GM18907 (cell line): ENCODE results near the gene AMTN.
"Not testable (repeated sequence)": the region's sequence is repeated elsewhere in the genome, so short reads cannot be mapped to it uniquely, and the experiment has no call there.

Source experiments
- ATAC-seq: cut with Tn5 transposase; IDR thresholded peaks from one replicate; pipeline ENCODE4 v1.9.1; 2021; ENCODE audit warnings: mild to moderate bottlenecking, moderate library complexity; ENCODE audit not compliant: unreplicated experiment

The AMTN gene, protein sequence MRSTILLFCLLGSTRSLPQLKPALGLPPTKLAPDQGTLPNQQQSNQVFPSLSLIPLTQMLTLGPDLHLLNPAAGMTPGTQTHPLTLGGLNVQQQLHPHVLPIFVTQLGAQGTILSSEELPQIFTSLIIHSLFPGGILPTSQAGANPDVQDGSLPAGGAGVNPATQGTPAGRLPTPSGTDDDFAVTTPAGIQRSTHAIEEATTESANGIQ

DNA sequence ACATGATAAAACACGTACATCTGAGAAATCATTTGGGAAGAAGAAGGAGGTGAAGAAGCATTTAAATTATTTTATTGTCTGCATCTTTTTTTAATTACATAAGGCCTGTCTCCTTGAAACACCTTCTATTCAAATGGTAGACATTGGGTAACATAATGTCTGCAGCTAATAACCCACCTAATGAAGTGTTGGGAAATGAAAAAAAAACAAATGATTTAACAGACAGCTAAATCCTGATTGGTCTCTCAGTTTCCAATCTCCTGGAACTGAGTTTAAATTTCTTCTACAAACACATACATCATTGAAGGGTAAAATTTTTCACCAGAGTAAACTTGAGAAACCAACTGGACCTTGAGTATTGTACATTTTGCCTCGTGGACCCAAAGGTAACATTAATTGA, at the start of gene AMTN:
Gene AMTN, plus strand, starts transcription at position 301 of the 400 bp plus-strand sequence. CDS start 209 bp downstream, outside the sequence.
- ATAC-seq: no peak

DNA sequence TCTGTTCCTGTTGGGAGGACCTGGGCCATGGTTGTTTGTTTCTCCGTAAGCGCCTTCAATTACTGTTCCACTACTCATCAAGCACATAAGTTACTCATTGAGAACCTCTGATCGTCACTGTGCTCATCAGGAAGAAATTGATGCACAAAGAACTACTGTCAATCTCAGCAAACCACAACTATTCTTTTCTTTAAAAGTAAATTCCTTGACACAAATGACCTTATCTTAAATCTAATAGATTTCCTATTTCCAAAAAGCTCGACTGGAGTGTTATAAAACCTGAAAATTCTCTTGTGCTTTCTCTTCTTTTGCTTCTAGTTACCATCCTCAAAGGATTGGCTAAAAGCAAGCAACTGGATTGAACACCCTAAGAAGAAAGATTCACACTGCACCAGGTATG, 46.5 kb upstream of the AMTN start, which contains the start of gene MUC7:
Gene MUC7, plus strand, starts transcription at position 301 of the 400 bp plus-strand sequence. CDS start 1,825 bp downstream, outside the sequence.
- no peak for ATAC-seq

DNA sequence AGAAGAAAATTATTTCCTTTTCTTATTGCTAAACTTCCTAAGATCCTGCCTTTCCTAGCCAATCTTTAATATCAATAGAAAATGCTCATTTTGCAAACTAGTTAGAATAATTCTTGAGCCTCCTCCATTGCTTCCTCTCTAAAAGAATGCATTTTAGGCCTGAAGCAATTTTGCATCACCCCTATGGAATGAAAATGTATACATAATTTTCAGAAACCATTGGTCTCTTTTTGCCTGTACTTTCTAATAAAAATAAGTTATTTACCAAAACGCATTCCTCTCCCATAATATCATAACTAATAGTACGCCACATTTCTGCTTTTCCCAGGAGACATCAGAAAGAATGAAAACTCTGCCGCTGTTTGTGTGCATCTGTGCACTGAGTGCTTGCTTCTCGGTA, 44.7 kb upstream of the AMTN start:
- no peak for ATAC-seq

DNA sequence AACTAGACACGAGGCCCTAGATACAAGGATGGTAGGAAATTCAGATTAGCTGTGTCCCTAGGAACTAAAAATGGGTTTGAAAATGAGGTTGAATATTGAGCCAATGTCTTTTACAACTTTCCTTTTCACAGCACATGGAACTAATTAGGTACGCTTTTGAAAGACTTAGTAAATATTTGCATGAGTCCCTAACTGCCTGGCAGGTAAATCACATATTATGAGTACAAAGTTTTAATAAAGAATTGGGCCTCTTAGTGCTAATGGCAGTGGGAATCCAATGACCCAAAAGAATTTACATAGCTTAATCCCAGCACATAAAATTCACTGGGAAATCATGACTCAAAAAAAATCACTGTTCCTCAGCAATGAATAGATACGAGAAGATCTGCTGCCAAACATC, 29.6 kb upstream of the AMTN start:
- ATAC-seq: no peak

DNA sequence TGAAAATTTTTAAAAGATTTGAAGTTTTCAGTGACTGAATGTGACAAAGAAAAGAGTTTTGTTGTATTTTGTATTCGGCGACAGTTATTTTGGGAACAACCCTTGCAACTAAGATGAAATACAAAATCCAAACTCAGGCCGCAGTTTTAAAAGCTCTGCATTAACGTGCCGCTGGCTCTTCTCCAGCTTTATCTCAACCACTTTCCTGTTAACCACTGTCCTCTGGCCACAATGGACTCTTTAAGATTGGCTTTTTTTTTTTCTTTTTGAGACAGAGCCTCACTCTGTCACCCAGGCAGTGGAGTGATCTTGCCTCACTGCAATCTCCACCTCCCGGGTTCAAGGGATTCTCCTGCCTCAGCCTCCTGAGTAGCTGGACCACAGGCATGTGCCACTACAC, 22.1 kb upstream of the AMTN start:
- no peak for ATAC-seq

DNA sequence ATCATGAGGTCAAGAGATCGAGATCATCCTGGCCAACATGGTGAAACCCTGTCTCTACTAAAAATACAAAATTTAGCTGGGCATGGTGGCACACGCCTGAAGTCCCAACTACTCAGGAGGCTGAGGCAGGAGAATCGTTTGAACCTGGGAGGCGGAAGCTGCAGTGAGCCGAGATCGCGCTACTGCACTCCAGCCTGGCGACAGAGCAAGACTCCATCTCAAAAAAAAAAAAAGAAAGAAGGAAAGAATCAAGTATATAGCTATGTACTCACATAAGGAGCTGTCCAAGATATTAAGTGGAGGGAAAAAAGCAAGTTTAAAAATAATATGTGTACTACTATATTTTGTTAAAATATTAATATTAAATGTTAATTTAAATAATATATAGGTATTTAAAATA, 16.5 kb upstream of the AMTN start:
- ATAC-seq: not testable (repeated sequence)

DNA sequence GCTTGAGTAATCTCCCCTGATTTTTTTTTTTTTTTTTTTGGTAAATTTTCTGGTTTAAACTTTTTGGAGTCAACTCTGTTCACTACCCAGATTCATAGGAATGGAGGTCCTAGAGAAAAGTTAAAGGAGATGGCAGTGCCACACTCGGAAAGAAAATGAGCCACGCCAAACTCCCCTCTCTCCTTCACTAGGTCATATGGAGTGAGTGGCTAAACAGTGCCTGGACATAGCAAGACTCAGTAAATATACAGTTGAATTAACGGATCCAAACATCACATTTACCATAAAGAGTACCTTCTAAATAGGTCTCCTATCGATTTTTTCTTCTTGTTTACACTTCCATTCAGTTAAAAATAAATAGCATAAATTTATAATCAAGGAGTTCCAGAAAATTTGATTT, 13.6 kb upstream of the AMTN start:
- ATAC-seq: no peak

DNA sequence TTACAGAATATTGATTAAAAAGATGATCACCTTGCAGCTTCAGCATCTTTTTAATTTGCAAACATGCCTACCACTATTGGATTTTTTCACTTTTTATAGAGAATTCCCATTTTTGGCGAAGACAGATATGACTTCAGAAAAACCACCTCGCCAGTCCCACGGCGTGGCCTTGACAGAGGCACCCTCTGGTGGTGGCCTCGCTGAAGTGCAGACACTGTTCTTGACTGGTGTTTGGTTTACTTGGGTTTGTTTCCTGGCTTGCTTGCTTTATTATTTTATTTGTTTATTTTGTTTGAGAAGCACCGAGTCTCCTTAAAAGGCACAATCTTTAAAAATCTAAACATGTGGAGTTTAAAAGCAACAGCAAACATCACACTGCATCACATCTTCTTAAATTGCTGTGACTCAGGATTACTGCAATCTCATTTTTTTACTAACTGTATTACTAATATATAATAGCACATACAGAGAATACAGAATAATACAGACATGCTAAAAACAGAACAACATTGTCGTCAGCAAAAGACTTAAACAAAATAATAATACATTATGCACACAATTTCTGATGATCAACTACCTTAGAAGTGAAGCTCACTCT, 13.1 kb upstream of the AMTN start:
- peak; percentile 94 for ATAC-seq

DNA sequence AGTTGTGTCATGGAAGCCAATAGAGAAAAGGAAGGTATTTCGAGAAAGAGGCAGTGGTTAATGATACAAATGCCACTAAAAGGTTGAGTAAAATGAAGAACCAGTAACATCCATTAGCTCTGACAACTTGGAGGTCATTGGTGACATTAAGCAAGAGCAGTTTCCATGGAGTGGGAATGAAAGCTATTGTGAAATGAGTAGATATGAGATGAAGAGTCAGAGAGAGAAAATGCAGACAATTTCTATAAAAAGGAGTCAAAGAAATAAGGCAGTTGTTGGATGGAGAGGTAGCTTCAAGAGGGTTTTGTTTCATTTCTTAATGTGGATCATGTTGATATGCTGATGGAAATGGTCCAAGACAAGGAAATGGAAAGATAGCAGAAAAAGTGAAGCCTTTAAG, 9.6 kb upstream of the AMTN start:
- ATAC-seq: no peak

DNA sequence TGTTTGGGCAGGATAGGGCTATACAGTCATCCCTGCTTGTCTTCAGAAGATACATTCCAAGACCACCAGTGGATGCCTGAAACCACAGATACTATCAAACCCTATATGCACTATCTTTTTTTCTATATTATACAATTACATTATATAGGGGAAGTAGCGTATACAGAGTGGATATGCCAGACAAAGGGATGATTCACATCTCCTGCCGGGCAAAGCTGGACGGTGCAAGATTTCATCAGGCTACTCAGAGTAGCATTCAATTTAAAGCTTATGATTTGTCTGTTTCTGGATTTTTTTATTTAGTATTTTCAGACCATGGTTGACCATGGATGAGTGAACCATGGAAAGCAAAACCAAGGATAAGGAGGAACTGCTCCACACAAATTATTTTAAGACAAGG, 7.0 kb upstream of the AMTN start:
- ATAC-seq: no peak

DNA sequence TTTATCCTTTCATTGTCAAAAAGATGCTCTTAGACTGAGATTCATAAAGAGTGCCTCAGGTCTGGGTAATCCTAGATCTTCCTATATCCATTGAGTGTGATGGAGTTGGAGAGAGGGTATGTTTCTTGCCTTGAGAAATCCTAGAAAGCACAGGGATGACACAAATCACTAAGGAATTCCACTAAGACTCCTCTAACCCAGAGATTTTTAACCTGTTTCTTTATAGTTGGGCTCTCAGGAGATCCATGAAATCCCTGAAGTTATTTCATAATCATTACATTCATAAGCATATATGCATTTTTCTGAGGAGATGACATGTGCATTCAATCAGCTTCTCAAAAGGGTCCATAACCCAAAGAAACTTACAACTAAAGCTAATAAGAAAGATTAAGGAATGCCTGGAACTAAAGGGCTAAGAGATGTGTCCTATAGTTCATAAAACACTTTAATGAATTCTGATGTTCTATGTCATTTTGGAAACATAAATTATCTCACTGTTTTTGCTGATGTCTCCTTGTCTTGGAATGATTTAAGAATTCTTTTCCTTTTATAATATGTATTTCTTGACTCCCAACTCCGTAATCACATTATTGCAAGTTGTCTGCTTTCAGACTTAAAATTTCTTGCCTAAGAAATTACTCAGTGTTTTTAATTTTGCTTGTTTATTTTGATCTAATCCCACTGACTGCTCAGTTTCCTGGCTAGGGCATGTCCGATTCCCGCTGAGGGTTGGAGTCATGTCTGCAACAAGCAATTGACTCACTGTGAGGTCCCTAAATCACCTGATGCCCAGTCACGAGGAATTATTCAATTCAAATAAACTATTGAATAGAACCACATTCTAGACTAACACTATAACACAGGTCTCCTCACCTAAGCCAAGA, 2.8 kb upstream of the AMTN start:
- ATAC-seq: no peak

DNA sequence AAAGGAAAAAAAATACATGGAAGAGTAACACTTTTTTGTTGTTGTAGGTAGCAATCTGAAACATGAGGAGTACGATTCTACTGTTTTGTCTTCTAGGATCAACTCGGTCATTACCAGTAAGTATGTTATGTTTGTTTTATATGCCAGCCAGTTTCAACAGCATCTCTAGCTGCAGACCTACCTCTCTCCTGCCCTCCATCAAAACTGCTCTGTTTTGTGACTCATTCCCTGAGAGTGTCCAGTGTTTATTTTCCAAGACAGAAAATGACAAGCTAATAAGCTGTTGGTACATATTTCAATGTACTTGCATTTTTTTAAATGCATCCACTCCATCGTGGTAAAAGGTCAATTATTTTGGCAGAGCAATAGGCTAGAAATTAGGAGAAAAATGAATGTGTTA, 347 bp downstream of the AMTN start:
- no peak for ATAC-seq

DNA sequence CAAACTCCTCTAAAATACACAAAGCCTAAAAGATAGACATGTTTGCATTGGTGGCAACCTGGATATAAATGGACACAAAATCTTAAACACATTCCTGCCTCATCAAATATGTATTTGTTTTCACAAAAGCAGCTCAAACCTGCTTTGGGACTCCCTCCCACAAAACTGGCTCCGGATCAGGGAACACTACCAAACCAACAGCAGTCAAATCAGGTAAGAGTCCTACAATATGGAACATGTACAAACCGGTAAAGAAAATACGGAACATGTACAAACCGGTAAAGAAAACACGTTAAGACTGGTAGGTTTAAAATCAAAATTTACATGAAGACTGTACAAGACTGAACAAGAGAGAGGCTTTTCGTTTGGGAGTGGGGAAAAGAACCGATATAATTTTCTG, 4.3 kb downstream of the AMTN start:
- ATAC-seq: no peak

DNA sequence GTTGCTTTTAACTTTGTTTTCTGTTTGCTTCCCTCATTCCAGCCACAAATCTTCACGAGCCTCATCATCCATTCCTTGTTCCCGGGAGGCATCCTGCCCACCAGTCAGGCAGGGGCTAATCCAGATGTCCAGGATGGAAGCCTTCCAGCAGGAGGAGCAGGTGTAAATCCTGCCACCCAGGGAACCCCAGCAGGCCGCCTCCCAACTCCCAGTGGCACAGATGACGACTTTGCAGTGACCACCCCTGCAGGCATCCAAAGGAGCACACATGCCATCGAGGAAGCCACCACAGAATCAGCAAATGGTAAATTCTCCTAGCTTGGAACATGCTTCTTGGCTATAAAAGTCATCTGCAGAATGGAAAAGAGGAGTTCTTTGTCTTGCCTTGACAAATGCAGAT, 12.6 kb downstream of the AMTN start:
- no peak for ATAC-seq

DNA sequence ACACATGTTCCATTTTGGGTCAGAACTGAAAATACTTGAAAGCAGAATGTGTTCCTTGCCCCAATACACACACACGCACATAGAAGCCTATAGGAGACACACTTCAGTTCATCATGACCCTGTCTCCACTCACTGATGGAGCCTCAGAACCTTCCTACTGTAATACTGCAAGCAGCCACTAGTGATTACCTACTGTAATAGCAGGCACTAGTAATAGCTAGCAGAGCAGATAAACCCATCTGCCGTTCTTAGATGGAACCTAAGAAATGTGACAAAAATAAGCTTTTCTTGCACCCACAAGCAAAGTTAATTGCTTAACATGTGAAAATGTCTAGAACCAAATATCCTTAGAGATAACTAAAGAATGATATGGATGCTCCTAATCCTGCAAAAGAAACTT, 13.6 kb downstream of the AMTN start:
- peak; percentile 78 for ATAC-seq

DNA sequence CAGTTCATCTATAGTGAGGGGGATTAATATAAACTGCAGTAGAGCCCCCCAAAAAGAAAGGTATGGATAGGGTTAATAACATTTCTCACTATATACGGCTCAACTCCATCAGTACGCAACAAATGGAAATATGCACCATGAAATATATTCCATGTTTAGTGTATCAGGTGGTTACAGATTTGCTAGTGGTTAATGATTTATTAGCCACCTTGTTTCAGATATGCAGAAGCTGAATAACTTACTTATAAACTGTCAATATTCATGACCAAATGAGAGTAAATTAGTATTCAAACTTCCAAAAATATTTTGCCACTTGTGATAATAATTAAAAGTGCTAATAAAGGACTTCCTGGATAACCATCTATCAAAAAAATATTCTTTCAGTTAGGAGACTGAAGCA, 14.8 kb downstream of the AMTN start:
- ATAC-seq: peak; percentile 81

DNA sequence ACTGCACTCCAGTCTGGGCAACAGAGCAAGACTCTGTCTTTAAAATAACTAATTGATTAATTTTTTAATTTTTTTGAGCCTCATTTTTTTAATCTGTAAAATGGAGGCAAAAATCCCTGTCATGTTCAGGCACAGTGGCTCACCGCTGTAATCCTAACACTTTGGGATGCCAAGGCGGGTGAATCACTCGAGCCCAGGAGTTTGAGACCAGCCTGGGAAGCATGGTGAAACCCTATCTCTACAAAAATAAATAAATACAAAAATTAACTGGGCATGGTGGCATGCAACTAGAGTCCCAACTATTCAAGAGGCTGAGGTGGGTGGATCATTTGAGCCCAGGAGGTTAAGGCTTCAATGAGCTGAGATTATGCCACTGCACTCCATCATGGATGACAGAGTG, 15.4 kb downstream of the AMTN start:
- no peak for ATAC-seq

DNA sequence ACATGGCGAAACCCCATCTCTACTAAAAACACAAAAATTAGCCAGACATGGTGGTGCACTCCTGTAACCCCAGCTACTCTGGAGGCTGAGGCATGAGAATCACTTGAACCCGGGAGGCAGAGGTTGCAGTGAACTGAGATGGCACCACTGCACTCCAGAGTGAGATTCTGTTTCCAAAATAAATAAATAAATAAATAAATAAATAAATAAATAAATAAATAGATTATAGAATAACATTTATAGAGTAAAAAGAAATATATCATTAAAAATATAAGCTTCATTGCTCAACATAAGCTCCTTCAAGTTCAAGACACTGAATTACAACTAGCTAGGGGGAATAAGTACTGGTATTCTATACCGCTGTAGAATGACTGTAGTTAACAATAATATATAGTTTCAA, 16.5 kb downstream of the AMTN start:
- not testable (repeated sequence) for ATAC-seq

DNA sequence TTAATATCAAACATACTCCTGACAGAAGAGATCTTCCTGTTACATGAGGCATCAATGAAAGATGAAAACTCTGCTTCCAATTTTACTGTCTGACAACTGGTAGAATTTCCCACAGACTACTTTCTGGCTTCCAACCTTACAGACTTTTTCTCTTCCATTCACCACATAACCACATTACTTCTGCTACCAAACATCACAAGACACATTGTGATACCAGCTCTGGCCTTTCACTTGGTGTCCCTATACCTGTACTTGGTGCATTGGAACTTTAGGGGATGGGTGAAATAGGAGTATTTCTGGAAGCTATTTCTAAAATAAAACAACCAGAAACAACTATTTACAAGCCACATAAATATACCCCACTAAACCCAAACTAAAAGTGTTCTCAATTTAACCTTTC, 20.5 kb downstream of the AMTN start:
- no peak for ATAC-seq

DNA sequence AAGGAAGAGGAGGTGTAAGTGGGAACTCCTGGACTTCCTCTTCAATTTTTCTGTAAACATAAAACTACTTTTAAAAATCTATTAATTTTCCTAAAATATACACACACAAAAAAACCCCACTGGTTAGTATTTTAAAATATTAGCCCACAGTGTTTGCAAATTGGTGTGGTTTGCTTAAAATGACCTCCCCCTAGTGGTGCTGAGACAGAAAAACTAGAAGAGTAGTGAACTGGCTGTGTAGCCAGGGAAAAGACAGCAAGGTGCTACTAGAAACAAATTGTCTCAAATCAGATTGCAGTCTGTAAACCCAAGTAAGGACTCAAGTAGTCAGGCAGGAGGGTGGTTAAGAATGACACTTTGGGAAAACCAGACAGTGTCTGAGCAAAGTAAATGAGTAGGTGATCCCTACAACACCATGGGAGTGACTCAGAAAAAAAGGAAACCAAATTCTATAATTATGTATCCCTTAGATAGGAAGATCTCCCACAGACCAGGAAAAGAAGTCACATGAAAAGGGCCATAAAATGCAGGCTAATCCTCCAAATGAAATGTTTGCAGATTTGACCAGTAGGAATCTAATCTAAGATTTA, 26.0 kb downstream of the AMTN start:
- peak; percentile 68 for ATAC-seq

DNA sequence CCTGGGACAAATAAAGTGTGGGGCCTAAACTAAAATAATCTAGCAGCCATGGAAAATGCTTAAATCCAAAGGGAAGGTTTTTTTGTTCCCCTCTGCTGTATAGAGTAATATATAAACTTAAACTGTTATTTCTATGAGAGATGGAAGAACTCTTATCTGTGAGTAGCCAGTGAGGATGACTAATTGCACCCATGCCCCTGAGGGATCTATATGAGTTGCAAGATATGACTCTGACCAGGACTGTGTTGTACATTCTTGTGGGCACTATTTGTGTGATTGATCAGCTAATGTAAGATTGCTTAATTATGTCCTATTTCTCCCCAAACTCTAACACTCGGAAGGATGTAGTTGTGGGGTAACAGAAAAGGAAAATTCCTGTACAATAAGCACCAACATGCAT, 38.5 kb downstream of the AMTN start:
- ATAC-seq: no peak
